GM19463 (cell line): Measurements from ENCODE around the gene MAGEF1.

Experiments
- ATAC-seq: cut with Tn5 transposase; IDR thresholded peaks from one replicate; pipeline ENCODE4 v1.9.1; 2021; ENCODE audit warnings: mild to moderate bottlenecking, moderate library complexity; ENCODE audit not compliant: unreplicated experiment

The MAGEF1 gene, protein sequence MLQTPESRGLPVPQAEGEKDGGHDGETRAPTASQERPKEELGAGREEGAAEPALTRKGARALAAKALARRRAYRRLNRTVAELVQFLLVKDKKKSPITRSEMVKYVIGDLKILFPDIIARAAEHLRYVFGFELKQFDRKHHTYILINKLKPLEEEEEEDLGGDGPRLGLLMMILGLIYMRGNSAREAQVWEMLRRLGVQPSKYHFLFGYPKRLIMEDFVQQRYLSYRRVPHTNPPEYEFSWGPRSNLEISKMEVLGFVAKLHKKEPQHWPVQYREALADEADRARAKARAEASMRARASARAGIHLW

GRCh38 chr3:184711493-184712247, at the start of gene MAGEF1:
MAGEF1 (minus strand) TSS chr3:184712064; CDS start chr3:184711821, 243 bp downstream.
- peak; percentile 89 for ATAC-seq

GRCh38 chr3:184761075-184761841, 49.4 kb upstream of the MAGEF1 start:
- no peak for ATAC-seq

GRCh38 chr3:184760337-184761074, 48.6 kb upstream of the MAGEF1 start:
- no peak for ATAC-seq

GRCh38 chr3:184759666-184760200, 47.9 kb upstream of the MAGEF1 start:
- ATAC-seq = no peak

GRCh38 chr3:184758056-184758455, 46.2 kb upstream of the MAGEF1 start:
- no peak for ATAC-seq

DNA sequence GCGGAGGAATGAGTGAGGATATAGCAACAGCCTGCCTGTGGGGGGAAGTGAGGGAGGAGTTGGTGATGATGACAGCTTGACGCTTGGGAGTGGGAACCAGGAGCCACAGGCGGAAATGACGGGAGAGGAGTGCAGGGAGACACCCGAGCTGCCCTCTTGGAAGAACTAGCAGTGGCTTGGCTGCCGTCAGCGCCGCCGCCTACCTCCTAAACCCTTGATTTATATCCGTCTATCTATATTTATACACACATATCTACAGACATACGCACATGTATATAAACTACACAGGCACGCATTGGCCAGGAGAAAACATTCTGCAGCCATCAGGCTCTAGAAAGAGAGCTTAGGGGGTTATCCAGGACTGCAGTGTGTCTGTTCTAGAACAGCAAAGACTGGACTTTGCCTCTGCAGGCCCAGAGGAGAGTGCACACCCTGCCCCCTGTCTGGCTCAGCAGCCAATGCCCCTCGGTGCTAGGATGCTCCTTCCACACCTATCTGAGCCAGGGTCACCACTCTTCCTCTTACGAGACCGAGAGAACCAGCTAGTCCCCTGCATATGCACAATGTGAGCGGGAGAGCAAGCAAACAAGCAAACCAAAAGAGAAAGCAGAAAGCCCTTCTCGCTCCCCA, 45.3 kb upstream of the MAGEF1 start:
- ATAC-seq = no peak

DNA sequence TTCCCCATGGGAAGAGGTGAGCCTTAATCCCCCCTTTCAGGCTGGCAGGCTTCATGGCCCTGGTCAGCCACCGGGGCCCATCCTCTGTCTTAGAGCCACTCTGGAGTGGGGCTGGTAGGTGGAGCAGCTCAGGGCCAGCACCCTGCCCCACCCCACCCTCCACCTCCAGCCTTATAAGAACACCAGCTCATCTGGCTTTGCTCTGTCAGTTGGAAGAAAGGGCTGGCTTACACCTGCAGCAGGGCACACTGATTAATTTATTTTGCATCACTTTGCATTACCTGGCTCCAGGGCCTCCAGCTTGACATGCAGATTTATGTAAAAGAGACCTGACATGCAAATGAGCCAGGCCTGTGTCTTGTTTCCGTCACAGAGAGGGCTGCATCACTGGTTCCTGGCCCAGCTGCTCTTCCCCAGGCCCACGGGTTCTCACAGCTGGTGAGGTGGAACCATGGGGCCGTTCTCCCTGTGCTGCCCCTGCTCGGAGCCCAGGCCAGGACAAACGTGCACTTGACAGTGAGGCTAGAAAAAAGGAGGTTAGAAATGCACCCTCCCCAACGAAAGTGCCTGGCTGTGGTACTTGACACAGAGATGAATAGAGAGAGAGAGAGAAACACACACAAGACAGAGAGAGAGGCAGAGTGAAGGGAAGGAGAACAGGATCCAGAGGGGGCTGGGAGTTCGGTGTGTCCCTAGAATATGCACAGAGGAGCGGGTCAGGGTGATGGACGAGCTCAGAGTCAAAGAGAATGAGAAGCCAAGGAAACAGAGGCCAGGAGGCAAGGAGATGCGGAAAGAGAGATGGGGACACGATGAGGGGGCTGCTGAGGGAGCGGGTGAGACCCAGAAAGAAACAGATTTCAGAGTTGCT, 44.5 kb upstream of the MAGEF1 start:
- no peak for ATAC-seq

DNA sequence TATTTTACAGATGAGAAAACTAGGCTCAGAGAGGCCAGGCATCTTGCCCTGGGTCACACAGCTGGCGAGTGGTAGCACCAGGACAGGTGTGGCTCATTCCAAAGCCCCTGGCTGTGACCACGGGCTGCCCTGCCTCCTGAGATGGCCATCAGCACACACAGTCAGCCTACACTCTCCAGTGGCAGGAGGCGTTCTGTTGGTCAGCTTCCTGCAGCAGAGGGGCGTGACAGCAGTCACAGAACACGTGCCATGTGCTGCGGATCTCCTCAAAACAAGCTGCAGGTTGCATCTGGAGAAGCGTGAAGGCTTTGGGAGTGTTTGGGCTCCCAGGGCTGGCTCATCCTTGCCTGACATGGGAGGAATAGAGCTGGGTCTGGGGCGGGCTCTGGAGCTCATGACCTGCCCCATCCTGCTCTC, 43.5 kb upstream of the MAGEF1 start:
- no peak for ATAC-seq

- no peak for ATAC-seq
These were observed 40.5 kb upstream of the MAGEF1 start for GRCh38 chr3:184752361-184752760.

- no peak for ATAC-seq
These were observed 39.6 kb upstream of the MAGEF1 start for GRCh38 chr3:184751204-184752040.

DNA sequence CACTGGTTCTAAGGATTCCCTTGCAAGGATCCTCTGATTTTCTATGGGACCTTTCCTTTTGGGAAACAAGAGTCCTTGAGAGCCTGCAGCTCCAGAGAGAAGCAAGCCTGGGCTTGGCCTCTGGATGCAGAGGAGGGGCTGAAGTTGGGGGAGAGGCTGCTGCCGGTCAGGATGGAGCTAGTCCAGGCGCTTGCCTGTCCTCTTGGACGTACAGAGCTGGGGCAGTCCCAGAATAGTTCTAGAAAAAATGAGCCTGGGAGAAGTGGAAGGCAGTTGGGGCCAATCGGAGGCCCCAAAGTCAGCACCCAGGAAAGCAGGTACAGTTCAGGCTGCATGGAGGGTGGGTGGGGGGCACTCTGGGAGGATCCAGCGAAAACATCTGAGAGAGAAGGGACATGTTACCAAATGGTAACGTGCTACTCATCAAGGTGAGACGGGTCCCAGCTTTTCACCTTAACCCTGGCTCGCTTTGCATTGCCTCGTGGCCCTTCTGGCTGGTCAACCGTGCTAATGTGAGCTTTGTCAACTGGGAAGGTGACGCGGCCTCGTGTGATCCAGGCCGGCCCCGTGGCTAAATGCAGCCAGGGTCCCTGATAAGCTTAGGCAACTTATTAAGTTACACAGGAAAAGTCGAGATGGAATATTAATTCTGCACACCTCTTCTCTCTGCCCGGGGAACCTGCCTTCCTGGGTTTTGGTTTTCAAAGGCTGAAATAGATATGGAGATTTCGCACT, 38.7 kb upstream of the MAGEF1 start:
- no peak for ATAC-seq

GRCh38 chr3:184749168-184749744, 37.4 kb upstream of the MAGEF1 start:
- ATAC-seq = no peak

DNA sequence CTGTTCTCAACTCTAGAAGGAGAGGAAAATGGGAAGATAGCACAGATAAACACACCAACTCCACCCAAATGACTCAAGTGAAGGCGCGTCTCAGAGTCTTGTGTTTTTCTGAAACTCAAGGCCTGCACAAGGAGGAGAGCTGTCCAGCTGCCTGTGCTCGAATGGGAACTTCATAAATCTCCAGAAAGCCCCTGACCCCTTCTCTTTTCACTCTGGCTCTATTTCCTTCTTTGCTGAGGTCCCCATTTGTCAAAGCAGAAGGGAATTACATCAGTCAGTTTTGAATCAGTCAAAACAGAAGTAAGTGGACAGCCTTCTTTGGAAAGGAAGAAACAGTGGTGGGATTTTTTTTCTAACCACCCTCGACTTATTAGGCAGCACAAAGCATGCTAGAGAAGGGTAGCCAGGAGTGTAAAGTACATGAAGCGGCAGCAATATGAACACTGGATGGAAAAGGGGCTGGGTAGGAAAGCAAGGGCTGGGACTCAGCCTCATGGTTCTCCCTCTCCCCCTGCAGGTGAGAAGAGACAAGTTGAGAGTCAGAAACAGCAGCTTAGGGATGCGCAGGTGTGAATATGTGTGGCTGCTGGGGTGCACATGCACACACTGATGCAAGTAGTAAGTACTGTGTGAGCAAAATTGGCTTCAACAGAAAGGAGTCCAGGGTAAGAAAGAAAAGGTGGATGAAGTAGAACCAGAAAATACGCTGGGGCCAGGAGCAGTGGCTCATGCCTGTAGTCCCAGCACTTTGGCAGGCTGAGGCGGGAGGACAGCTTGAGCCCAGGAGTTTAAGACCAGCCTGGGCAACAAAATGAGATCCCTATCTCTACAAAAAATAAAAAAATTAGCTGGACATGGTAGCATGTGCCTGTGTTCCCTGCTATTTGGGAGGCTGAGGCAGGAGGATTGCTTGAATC, 36.6 kb upstream of the MAGEF1 start:
- ATAC-seq = peak; percentile 75

- no peak for ATAC-seq
These were observed 34.6 kb upstream of the MAGEF1 start for GRCh38 chr3:184746131-184747120.

DNA sequence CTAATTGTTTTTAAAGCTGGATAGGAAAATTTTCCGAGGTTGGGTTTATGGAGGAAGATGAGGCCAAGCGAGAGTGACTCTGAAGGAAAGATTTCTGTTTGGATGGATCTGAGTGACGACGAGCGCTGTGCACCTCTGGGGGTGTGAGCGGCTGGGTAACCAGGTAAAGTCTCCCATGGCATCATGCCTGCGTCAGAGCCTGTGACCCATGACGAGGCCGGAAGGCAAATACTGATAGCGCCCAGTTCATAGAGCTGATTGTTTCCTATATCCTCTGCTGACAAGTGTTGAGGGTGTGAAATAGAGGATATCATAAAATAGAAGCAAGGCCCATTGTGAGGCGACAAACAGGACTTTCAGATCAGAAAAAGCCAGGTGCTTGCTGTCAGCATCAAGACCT, 33.7 kb upstream of the MAGEF1 start:
- no peak for ATAC-seq
